Posterior vena cava (tissue), 2 donors: Measurements from ENCODE around the gene IGFLR1. TPM values are rescaled to one million over a fixed set of nuclear protein-coding genes. Genes with fewer than 3 reads are reported as not detected.

ENCODE experiments used
- DNase-seq: peaks from one replicate; pipeline ENCODE4 v3.0.0-alpha.2; 2020; ENCODE audit warnings: low spot score
- intact Hi-C, 2 donors: fragments of 100-400 bp; cut with DNase I; formaldehyde crosslinking; loops; one replicate each; pipeline versions ENCODE4 v1.14.1 to v1.14.2; 2022 to 2023
- long read RNA-seq, 2 donors: library from polyadenylated mRNA; unstranded; transcript quantifications; one replicate each; pipeline ENCODE4 v2.0.0, GENCODE V29; 2020 to 2021
- total RNA-seq, 2 donors: library from RNA; stranded (reverse); fragmentation: NEBNext Ultra II Directional; extraction: Animal tissue kit (Norgen Biotek cat#: 25700); gene quantifications; one replicate each; pipeline ENCODE4 v1.2.1, GENCODE V29; 2021
- donor health status: DM: yes; HTN: yes; CAD: no.
- donor health status: DM: yes; HTN: yes; CAD: no.

Gene IGFLR1
- 1 to 10 TPM; 4.3 to 9.3 TPM for total RNA-seq
- long read RNA-seq, donor 1, partial matches to known transcripts: 0 of 1 reads
- long read RNA-seq, donor 1, other reads (novel, unspliced or antisense): 1 of 1 reads
- long read RNA-seq, donor 2, partial matches to known transcripts: 1 of 3 reads
- long read RNA-seq, donor 2, other reads (novel, unspliced or antisense): 1 of 3 reads

DNA sequence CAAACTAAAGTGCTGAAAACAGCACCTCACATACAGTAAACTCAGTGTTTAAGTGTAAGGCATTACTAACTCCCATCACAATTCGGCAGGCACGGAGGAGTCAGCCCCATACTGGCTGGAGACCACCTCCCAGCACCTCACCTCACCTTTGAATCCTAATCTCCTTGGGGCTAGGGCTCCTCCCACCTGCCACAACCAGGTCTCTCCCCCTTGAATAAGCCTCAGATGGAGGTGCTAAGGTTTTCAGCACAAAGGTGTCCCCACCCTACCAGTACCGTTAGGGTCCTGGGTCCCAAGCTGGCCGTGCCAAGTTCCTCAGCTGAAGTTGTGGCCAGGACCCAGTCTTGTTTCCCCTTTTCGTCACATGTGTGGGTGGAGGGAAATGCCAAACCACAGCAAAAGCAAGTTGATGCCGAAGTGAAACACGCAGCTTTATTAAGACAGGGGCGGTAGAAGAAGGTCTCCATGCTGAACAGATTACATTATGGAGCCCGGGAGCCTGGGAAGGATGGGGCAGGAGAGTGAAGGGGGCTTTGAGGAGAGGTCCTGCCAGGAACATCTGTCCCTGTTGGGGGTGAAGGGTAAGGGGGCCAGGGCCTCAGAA lies at the start of gene IGFLR1:
TSS of gene IGFLR1 (minus strand) at position 332 of the 604 bp plus-strand sequence. CDS start 1,272 bp downstream, outside the sequence.
- intact Hi-C loops: loop anchor here in 1 of 2 donors (10.0 kb wide), 1 partner anchor 193 kb away; the partner anchor contains the start of gene LRFN3
- DNase-seq: peak; percentile 78

DNA sequence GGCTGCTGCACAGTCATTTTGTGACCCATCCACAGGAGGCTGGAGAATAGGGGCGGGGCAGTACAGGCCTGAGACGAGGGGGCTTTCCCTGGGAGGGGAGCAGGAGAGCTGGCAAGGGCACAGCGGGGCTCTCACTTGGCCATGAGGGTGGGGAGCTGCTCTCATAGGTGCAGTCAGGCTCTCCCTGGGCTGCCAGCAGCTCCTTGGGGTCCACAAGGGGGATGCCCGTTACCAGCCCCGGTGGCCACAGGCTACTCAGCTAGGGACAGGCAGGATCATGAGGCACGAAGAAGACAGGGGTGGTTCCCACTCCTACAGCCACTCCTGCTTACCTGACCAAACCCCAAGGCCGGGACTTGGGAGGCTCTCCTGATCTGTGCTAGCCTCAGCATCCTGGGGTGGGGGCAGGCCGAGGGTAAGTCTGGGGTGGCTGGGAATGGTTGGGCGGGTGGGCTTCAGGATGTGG lies 49.6 kb upstream of the IGFLR1 start:
- intact Hi-C loops: no loop called here
- DNase-seq: no peak

GRCh38 chr19:35790981-35791813 lies 48.9 kb upstream of the IGFLR1 start:
- no peak for DNase-seq
- intact Hi-C loops: no loop called here

- no peak for DNase-seq
- intact Hi-C loops: no loop called here
These were observed 48.0 kb upstream of the IGFLR1 start for GRCh38 chr19:35789978-35790944.

- intact Hi-C loops: no loop called here
- DNase-seq: no peak
These were observed 47.1 kb upstream of the IGFLR1 start for GRCh38 chr19:35789195-35789977.

GRCh38 chr19:35788205-35788960 lies 46.1 kb upstream of the IGFLR1 start:
- DNase-seq: no peak
- intact Hi-C loops: no loop called here

DNA sequence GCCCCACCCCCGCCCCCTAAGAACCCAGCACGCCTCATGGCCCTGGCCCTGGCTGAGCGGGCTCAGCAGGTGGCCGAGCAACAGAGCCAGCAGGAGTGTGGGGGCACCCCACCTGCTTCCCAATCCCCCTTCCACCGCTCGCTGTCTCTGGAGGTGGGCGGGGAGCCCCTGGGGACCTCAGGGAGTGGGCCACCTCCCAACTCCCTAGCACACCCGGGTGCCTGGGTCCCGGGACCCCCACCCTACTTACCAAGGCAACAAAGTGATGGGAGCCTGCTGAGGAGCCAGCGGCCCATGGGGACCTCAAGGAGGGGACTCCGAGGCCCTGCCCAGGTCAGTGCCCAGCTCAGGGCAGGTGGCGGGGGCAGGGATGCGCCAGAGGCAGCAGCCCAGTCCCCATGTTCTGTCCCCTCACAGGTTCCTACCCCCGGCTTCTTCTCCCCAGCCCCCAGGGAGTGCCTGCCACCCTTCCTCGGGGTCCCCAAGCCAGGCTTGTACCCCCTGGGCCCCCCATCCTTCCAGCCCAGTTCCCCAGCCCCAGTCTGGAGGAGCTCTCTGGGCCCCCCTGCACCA lies 45.1 kb upstream of the IGFLR1 start:
- no peak for DNase-seq
- intact Hi-C loops: no loop called here

DNA sequence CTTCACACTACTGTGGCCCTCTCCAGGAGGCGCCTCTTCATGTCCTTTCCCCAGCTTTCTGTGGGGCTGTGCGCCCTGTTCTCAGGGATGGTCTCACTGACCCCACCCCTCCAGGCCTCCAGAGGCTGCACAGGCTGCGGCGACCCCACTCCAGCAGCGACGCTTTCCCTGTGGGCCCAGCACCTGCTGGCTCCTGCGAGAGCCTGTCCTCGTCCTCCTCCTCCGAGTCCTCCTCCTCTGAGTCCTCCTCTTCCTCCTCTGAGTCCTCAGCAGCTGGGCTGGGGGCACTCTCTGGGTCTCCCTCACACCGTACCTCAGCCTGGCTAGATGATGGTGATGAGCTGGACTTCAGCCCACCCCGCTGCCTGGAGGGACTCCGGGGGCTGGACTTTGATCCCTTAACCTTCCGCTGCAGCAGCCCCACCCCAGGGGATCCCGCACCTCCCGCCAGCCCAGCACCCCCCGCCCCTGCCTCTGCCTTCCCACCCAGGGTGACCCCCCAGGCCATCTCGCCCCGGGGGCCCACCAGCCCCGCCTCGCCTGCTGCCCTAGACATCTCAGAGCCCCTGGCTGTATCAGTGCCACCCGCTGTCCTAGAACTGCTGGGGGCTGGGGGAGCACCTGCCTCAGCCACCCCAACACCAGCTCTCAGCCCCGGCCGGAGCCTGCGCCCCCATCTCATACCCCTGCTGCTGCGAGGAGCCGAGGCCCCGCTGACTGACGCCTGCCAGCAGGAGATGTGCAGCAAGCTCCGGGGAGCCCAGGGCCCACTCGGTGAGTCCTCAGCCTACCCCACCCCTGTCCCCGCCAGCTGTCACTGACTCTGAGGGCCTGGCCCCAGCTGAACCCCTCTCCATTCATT lies 44.3 kb upstream of the IGFLR1 start:
- no peak for DNase-seq
- intact Hi-C loops: no loop called here

DNA sequence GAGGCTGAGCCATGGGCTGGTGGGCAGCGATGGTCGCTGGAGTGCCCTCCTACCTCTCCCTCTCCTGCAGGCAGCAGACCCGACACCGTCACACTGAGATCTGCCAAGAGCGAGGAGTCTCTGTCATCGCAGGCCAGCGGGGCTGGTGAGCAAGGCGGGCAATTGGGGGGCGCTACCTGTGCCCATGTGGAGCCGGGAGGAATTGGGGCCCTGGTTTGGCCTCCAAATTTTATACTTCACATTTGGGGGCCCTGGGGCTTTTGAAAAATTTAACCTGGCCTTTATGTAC lies 43.0 kb upstream of the IGFLR1 start:
- no peak for DNase-seq
- intact Hi-C loops: no loop called here

DNA sequence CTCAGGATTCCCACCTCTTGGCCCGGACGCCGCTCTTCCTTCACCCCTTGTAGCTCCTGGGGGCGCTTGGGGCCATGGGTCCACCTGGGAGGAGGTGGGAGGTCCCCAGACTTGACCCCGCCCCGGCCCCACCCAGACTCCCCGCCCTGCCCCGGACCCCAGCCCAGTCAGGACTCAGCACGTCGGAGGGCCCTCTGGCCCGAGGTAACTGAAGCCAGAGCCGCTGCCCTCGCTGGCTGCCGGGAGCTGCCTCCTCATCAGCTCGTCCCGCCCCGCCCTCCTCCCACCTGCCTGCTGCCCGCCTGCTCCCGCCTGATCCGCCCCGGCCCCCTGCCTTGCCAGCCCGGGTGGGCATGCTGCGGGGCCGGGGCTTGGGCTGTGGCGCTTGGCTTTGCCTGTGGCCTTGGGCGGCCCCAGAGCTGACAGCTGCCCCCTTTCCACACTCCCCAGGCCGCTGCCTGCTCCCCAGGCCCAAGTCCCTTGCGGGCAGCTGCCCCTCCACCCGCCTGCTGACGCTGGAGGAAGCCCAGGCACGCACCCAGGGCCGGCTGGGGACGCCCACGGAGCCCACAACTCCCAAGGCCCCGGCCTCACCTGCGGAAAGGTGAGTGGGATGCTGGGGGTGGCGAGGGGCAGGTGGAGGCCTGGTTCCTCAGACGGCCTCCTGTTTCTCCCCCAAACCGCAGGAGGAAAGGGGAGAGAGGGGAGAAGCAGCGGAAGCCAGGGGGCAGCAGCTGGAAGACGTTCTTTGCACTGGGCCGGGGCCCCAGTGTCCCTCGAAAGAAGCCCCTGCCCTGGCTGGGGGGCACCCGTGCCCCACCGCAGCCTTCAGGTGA lies 42.5 kb upstream of the IGFLR1 start:
- intact Hi-C loops: no loop called here
- no peak for DNase-seq

DNA sequence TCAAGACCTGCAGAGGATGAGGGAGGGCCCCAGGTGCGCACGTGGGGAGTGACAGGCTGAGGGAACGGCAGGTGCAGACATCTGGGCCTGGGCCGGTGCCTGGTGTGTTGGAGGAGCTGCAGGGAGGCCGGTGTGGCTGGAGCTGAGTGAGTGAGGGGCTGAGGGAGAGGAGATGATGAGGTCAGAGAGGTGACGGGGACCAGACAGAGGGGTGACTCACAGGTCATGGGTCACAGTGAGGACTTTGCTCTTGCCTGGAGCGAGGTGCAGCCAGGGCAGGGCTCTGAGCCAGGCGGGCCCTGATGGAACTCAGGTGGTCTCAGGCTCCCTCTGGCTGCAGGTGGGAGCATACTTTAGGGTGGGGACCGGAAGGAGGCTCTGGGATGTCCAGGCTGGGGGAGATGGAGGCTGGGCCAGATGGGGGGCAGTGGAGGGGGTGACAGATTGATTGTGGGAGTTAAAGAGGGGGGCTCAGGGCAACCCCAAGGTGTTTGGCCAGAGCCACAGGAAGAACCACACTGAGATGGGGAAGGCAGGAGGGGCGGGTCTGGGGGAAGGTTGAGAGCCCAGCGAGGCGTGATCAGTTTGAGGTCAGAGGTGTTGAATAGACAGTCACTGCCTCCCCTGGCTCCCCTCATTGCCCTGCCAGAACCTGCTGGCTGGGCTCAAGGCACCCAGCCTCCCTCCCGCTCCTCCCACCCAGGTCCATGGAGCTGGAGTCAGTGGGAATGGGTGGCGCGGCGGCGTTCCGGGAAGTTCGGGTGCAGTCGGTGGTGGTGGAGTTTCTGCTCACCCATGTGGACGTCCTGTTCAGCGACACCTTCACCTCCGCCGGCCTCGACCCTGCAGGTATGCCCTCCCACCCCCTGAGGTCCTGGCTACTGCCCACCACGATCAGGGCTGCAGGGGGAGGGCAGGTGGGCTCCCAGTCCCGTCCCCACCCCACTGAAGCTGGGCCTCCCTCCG lies 41.5 kb upstream of the IGFLR1 start:
- intact Hi-C loops: no loop called here
- no peak for DNase-seq

DNA sequence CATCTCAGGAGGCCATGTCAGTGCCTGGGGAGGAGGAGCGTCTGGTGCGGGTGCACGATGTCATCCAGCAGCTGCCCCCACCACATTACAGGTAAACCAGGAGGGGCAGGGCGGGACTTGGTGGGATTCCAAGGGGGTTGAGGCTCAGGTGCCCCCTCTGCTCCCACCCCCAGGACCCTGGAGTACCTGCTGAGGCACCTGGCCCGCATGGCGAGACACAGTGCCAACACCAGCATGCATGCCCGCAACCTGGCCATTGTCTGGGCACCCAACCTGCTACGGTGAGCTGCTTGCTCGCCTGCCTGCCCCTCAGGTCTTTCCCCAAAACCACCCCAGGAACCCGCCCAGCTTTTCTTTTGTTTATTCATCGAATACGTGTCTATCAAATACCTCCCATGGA lies 40.3 kb upstream of the IGFLR1 start:
- intact Hi-C loops: no loop called here
- no peak for DNase-seq

DNA sequence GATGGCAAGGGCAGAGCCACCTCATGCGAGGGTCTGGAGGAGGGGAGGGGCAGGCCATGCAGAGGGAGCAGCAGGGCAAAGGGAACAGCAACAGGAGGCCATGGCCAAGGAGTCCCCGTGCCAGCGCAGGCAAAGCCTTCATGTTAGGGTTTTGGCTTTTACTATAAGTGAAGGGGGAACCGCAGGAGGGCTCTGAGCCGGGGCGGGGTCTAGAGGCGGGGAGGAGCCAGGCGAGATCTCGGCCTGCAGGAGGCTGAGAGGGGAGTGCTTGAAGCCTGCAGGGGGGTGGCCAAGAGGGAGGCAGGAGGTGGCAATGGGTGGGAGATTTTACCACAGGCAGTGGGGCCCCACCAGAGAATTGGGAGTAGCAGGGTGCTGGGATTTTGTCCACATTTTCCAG lies 39.4 kb upstream of the IGFLR1 start:
- DNase-seq: no peak

GRCh38 chr19:35780717-35781116 lies 38.5 kb upstream of the IGFLR1 start:
- DNase-seq: no peak
- intact Hi-C loops: no loop called here

More for the DNA sequence above, 39.4 kb upstream of the IGFLR1 start:
- intact Hi-C loops: no loop called here

- intact Hi-C loops: no loop called here
- DNase-seq: no peak
These were observed 37.8 kb upstream of the IGFLR1 start for GRCh38 chr19:35780058-35780457.
